H1 (cell line): ENCODE data around the gene NCR2.

Source experiments
- BACH1 ChIP-seq: IDR thresholded peaks from 2 replicates; pipeline ENCODE4 v1.6.1; 2012; ENCODE audit warnings: low read length, improper control_type of control experiment
- CTCF ChIP-seq, 3 experiments: IDR thresholded peaks; 1 replicate in 2 of 3; 2 replicates in 1 of 3; pipeline versions ENCODE4 v1.5.1 to v1.6.1; 2011; ENCODE audit warnings: low read length in 3 of 3, mild to moderate bottlenecking in 3 of 3, inconsistent platforms in 2 of 3, low read depth in 1 of 3, moderate library complexity in 1 of 3; ENCODE audit not compliant: insufficient read depth in 1 of 3; ENCODE audit errors: control extremely low read depth in 1 of 3
- GTF2F1 ChIP-seq: IDR thresholded peaks from 2 replicates; pipeline ENCODE4 v1.6.1; 2012; ENCODE audit warnings: low read depth, low read length, improper control_type of control experiment, borderline replicate concordance
- RAD21 ChIP-seq, 2 experiments: IDR thresholded peaks in 1 of 2; conservative IDR thresholded peaks in 1 of 2; 2 replicates each; pipeline ENCODE4 v1.6.1; 2011; ENCODE audit warnings: low read depth in 2 of 2, low read length in 2 of 2, improper control_type of control experiment in 1 of 2, inconsistent platforms in 1 of 2, mild to moderate bottlenecking in 1 of 2, moderate library complexity in 1 of 2
- USF2 ChIP-seq: IDR thresholded peaks from 2 replicates; pipeline ENCODE4 v1.6.1; 2011; ENCODE audit warnings: low read length, improper control_type of control experiment
- YY1 ChIP-seq: IDR thresholded peaks from 2 replicates; pipeline ENCODE4 v1.6.1; 2011; ENCODE audit warnings: low read depth, mild to moderate bottlenecking, low read length
- ZNF274 ChIP-seq: IDR thresholded peaks from 2 replicates; pipeline ENCODE4 v1.7.0; 2012; ENCODE audit warnings: low read length, borderline replicate concordance; ENCODE audit errors: extremely low read depth

- TF ChIP-seq USF2 (no peak), CTCF (IDR thresholded peaks at IDR 0.05; ENCODE audit: control extremely low read depth in 1 of 3, insufficient read depth in 1 of 3, low read depth in 1 of 3, low read length in 3 of 3) (no peak), ZNF274 (no peak), BACH1 (no peak), RAD21 (IDR thresholded peaks at IDR 0.05 in 1 of 2, conservative IDR thresholded peaks at IDR 0.05 in 1 of 2; ENCODE audit: low read depth in 2 of 2, low read length in 2 of 2) (no peak), YY1 (no peak), GTF2F1 (no peak)
Measured at GRCh38 chr6:41288030-41288753, 47.2 kb upstream of the NCR2 start.
